Activated CD4-positive, alpha-beta T cell treated with anti-CD3 and anti-CD28 coated beads, Interleukin-2, amount 10 ng/mL, durations not matched to agents 24 days and 14 days (primary cell): ENCODE data around the gene GOLIM4. TPM values are rescaled to one million over a fixed set of nuclear protein-coding genes. Genes with fewer than 3 reads are reported as not detected.

ENCODE experiments used
- DNase-seq: peaks from one replicate; pipeline ENCODE4 v3.0.0; 2022
- H3K27ac Mint-ChIP-seq: one replicate; pipeline ENCODE4 v1.8.0; 2022; ENCODE audit warnings: mild to moderate bottlenecking, mixed read lengths
- H3K27me3 Mint-ChIP-seq: one replicate; pipeline ENCODE4 v1.8.0; 2022; ENCODE audit warnings: mixed read lengths
- H3K36me3 Mint-ChIP-seq: one replicate; pipeline ENCODE4 v1.8.0; 2022; ENCODE audit warnings: low read depth, mild to moderate bottlenecking, mixed read lengths
- H3K4me1 Mint-ChIP-seq: one replicate; pipeline ENCODE4 v1.8.0; 2021; ENCODE audit warnings: mixed read lengths
- H3K4me3 Mint-ChIP-seq: one replicate; pipeline ENCODE4 v1.8.0; 2022; ENCODE audit warnings: mild to moderate bottlenecking, moderate library complexity, mixed read lengths
- H3K9me3 Mint-ChIP-seq: one replicate; pipeline ENCODE4 v1.8.0; 2021; ENCODE audit warnings: mixed read lengths
- intact Hi-C: fragments of 100-400 bp; cut with micrococcal nuclease; formaldehyde crosslinking; loops from one replicate; pipeline ENCODE4 v1.15.1; 2023
- total RNA-seq: library from RNA; stranded (reverse); gene quantifications from 2 replicates; pipeline ENCODE4 v1.2.3, GENCODE V29; 2022

The GOLIM4 gene
- total RNA-seq, 1 donor from 2014 or later = 8.5 TPM

- Mint-ChIP-seq H3K27me3 (peaks cover 3% of the 10 kb centered on the region), H3K27ac (no peak overlapping the region), H3K36me3 (no peaks in the 10 kb centered on the region), H3K4me3 (no peak overlapping the region), H3K9me3 (no peaks in the 10 kb centered on the region), H3K4me1 (no peaks in the 10 kb centered on the region)
- intact Hi-C loops = no loop called here
- DNase-seq = no peak
Measured at GRCh38 chr3:168001244-168001643, 94.5 kb downstream of the GOLIM4 start.

- H3K27me3 Mint-ChIP-seq = peaks cover 3% of the 10 kb centered on the region
- H3K27ac Mint-ChIP-seq = no peak overlapping the region
- intact Hi-C loops = no loop called here
- H3K36me3 Mint-ChIP-seq = no peaks in the 10 kb centered on the region
- no peaks in the 10 kb centered on the region for H3K9me3 Mint-ChIP-seq
- H3K4me1 Mint-ChIP-seq = no peaks in the 10 kb centered on the region
- DNase-seq = no peak
- no peak overlapping the region for H3K4me3 Mint-ChIP-seq
Measured at GRCh38 chr3:167998253-167998652, 97.5 kb downstream of the GOLIM4 start.

- Mint-ChIP-seq H3K9me3 (no peaks in the 10 kb centered on the region), H3K4me3 (no peak overlapping the region), H3K4me1 (no peaks in the 10 kb centered on the region), H3K27me3 (peaks cover 3% of the 10 kb centered on the region), H3K36me3 (no peaks in the 10 kb centered on the region), H3K27ac (no peak overlapping the region)
- no peak for DNase-seq
- intact Hi-C loops = no loop called here
Measured at GRCh38 chr3:167996514-167996913, 99.2 kb downstream of the GOLIM4 start.

GRCh38 chr3:167992381-167992780, 103.3 kb downstream of the GOLIM4 start:
- Mint-ChIP-seq H3K9me3 (no peaks in the 10 kb centered on the region), H3K27ac (no peak overlapping the region), H3K36me3 (no peaks in the 10 kb centered on the region), H3K4me3 (no peak overlapping the region), H3K4me1 (no peaks in the 10 kb centered on the region), H3K27me3 (peaks cover 6% of the 10 kb centered on the region)
- intact Hi-C loops = no loop called here
- DNase-seq = no peak

GRCh38 chr3:167991213-167991612, 104.5 kb downstream of the GOLIM4 start:
- Mint-ChIP-seq H3K9me3 (no peaks in the 10 kb centered on the region), H3K4me1 (no peaks in the 10 kb centered on the region), H3K27ac (no peak overlapping the region), H3K36me3 (no peaks in the 10 kb centered on the region), H3K27me3 (peaks cover 8% of the 10 kb centered on the region), H3K4me3 (no peak overlapping the region)
- no peak for DNase-seq
- intact Hi-C loops = no loop called here

- DNase-seq = no peak
- intact Hi-C loops = no loop called here
- H3K9me3 Mint-ChIP-seq = no peaks in the 10 kb centered on the region
- H3K27ac Mint-ChIP-seq = no peak overlapping the region
- no peaks in the 10 kb centered on the region for H3K36me3 Mint-ChIP-seq
- no peak overlapping the region for H3K4me3 Mint-ChIP-seq
- H3K27me3 Mint-ChIP-seq = peaks cover 12% of the 10 kb centered on the region
- H3K4me1 Mint-ChIP-seq = no peaks in the 10 kb centered on the region
Measured at GRCh38 chr3:167989999-167990398, 105.7 kb downstream of the GOLIM4 start.

- intact Hi-C loops = no loop called here
- Mint-ChIP-seq H3K27ac (no peak overlapping the region), H3K9me3 (no peaks in the 10 kb centered on the region), H3K4me1 (no peaks in the 10 kb centered on the region), H3K36me3 (no peaks in the 10 kb centered on the region), H3K4me3 (no peak overlapping the region), H3K27me3 (peaks cover 14% of the 10 kb centered on the region)
- no peak for DNase-seq
Measured at GRCh38 chr3:167989066-167989465, 106.7 kb downstream of the GOLIM4 start.

GRCh38 chr3:167983583-167983982, 112.1 kb downstream of the GOLIM4 start:
- no peak overlapping the region for H3K4me3 Mint-ChIP-seq
- no peaks in the 10 kb centered on the region for H3K4me1 Mint-ChIP-seq
- intact Hi-C loops = no loop called here
- H3K27me3 Mint-ChIP-seq = peaks cover 8% of the 10 kb centered on the region
- H3K27ac Mint-ChIP-seq = no peak overlapping the region
- no peaks in the 10 kb centered on the region for H3K36me3 Mint-ChIP-seq
- DNase-seq = no peak
- no peaks in the 10 kb centered on the region for H3K9me3 Mint-ChIP-seq

GRCh38 chr3:167978486-167978885, 117.2 kb downstream of the GOLIM4 start:
- Mint-ChIP-seq H3K4me3 (no peak overlapping the region), H3K4me1 (no peaks in the 10 kb centered on the region), H3K36me3 (no peaks in the 10 kb centered on the region), H3K27me3 (no peaks in the 10 kb centered on the region), H3K9me3 (no peaks in the 10 kb centered on the region), H3K27ac (no peak overlapping the region)
- intact Hi-C loops = no loop called here
- DNase-seq = no peak

GRCh38 chr3:167978071-167978470, 117.7 kb downstream of the GOLIM4 start:
- Mint-ChIP-seq H3K4me1 (no peaks in the 10 kb centered on the region), H3K27me3 (no peaks in the 10 kb centered on the region)
- intact Hi-C loops = no loop called here

GRCh38 chr3:167976516-167977361, 119.0 kb downstream of the GOLIM4 start:
- Mint-ChIP-seq H3K27ac (no peak overlapping the region), H3K27me3 (no peaks in the 10 kb centered on the region), H3K9me3 (no peaks in the 10 kb centered on the region), H3K4me1 (no peaks in the 10 kb centered on the region), H3K4me3 (no peak overlapping the region), H3K36me3 (no peaks in the 10 kb centered on the region)
- no peak for DNase-seq
- intact Hi-C loops = no loop called here

More at GRCh38 chr3:167978071-167978470, 117.7 kb downstream of the GOLIM4 start:
- no peak for DNase-seq
- H3K36me3 Mint-ChIP-seq = no peaks in the 10 kb centered on the region
- H3K27ac Mint-ChIP-seq = no peak overlapping the region
- H3K9me3 Mint-ChIP-seq = no peaks in the 10 kb centered on the region
- H3K4me3 Mint-ChIP-seq = no peak overlapping the region

GRCh38 chr3:167973901-167974300, 121.8 kb downstream of the GOLIM4 start:
- H3K27ac Mint-ChIP-seq = no peak overlapping the region
- no peaks in the 10 kb centered on the region for H3K36me3 Mint-ChIP-seq
- DNase-seq = no peak
- intact Hi-C loops = no loop called here
- no peak overlapping the region for H3K4me3 Mint-ChIP-seq
- no peaks in the 10 kb centered on the region for H3K4me1 Mint-ChIP-seq
- H3K9me3 Mint-ChIP-seq = no peaks in the 10 kb centered on the region
- H3K27me3 Mint-ChIP-seq = no peaks in the 10 kb centered on the region

GRCh38 chr3:167973046-167973445, 122.7 kb downstream of the GOLIM4 start:
- intact Hi-C loops = no loop called here
- Mint-ChIP-seq H3K9me3 (no peaks in the 10 kb centered on the region), H3K4me1 (no peaks in the 10 kb centered on the region), H3K4me3 (no peak overlapping the region), H3K27ac (no peak overlapping the region), H3K36me3 (no peaks in the 10 kb centered on the region), H3K27me3 (no peaks in the 10 kb centered on the region)
- DNase-seq = no peak

GRCh38 chr3:167972502-167972901, 123.2 kb downstream of the GOLIM4 start:
- no peak for DNase-seq
- Mint-ChIP-seq H3K9me3 (no peaks in the 10 kb centered on the region), H3K4me1 (no peaks in the 10 kb centered on the region), H3K27me3 (no peaks in the 10 kb centered on the region), H3K4me3 (no peak overlapping the region), H3K36me3 (no peaks in the 10 kb centered on the region), H3K27ac (no peak overlapping the region)
- intact Hi-C loops = no loop called here

- Mint-ChIP-seq H3K36me3 (no peaks in the 10 kb centered on the region), H3K4me1 (no peaks in the 10 kb centered on the region), H3K27me3 (no peaks in the 10 kb centered on the region), H3K9me3 (no peaks in the 10 kb centered on the region), H3K27ac (no peak overlapping the region), H3K4me3 (no peak overlapping the region)
- intact Hi-C loops = no loop called here
- no peak for DNase-seq
Measured at GRCh38 chr3:167969548-167969947, 126.2 kb downstream of the GOLIM4 start.
